ENCODE data around the gene HINFP.

GRCh38 chr11:119109843-119110242 lies 11.5 kb upstream of the HINFP start:
- no peak for TF ChIP-seq CTCF (IDR thresholded peaks at IDR 0.05)
- no peak for TF ChIP-seq POLR2A (IDR thresholded peaks at IDR 0.05)

All from right lobe of liver (tissue), 4 donors.